H1 (cell line): ENCODE data around the gene KRT78. TPM values are rescaled to one million over a fixed set of nuclear protein-coding genes. Genes with fewer than 3 reads are reported as not detected.

Experiments
- ATF3 ChIP-seq: IDR thresholded peaks from 2 replicates; pipeline ENCODE4 v1.6.1; 2011; ENCODE audit warnings: low read depth, mild to moderate bottlenecking, low read length; ENCODE audit not compliant: insufficient read depth
- EGR1 ChIP-seq: IDR thresholded peaks from 2 replicates; pipeline ENCODE4 v1.6.1; 2011; ENCODE audit warnings: low read depth, low read length, borderline replicate concordance
- HDAC2 ChIP-seq, 2 experiments: fragments of 300-600 bp in 1 of 2; sonication (generic) in 1 of 2; IDR thresholded peaks; 2 replicates each; pipeline ENCODE4 v1.6.1; 2011 to 2012; ENCODE audit warnings: low read depth in 2 of 2, low read length in 2 of 2, mild to moderate bottlenecking in 2 of 2, moderate library complexity in 2 of 2, borderline replicate concordance in 1 of 2, inconsistent platforms in 1 of 2
- PHF8 ChIP-seq: fragments of 200-600 bp; sonication (generic); conservative IDR thresholded peaks from 2 replicates; pipeline ENCODE4 v1.7.1; 2012; ENCODE audit warnings: low read depth, mild to moderate bottlenecking, inconsistent platforms, low read length, moderate library complexity
- RXRA ChIP-seq: IDR thresholded peaks from 2 replicates; pipeline ENCODE4 v1.6.1; 2011; ENCODE audit warnings: low read depth, mild to moderate bottlenecking, low read length, moderate library complexity; ENCODE audit not compliant: insufficient read depth
- SIN3A ChIP-seq, 2 experiments: IDR thresholded peaks in 1 of 2; conservative IDR thresholded peaks in 1 of 2; 2 replicates each; pipeline ENCODE4 v1.6.1; 2011 to 2012; ENCODE audit warnings: low read length in 2 of 2, improper control_type of control experiment in 1 of 2, low read depth in 1 of 2, mild to moderate bottlenecking in 1 of 2
- SIRT6 ChIP-seq: IDR thresholded peaks from one replicate; pipeline ENCODE4 v1.7.1; 2012; ENCODE audit warnings: low read length, inconsistent platforms
- SP4 ChIP-seq: IDR thresholded peaks from 2 replicates; pipeline ENCODE4 v1.6.1; 2012; ENCODE audit warnings: low read length, inconsistent platforms
- polyA plus RNA-seq, 7 experiments: library from polyadenylated mRNA; depleted of rRNA in 3 of 7; stranded (reverse) in 5 of 7; unstranded in 2 of 7; fragments of >200 nt in 5 of 7; fragments of 200-250 nt in 2 of 7; gene quantifications; 1 replicate in 5 of 7; 2 replicates in 1 of 7; 4 replicates in 1 of 7; pipeline versions ENCODE4 v1.2.1 to v1.2.3, GENCODE V29; 2011 to 2013; ENCODE audit warnings: missing spikeins in 2 of 7, mixed read lengths in 2 of 7
- total RNA-seq: library from RNA; stranded (reverse); fragmentation: NEBNext Ultra II Directional; extraction: Animal tissue kit (Norgen Biotek cat#: 25700); gene quantifications from 2 replicates; pipeline ENCODE4 v1.2.1, GENCODE V29; 2021
- TF ChIP-seq, protein P1 (sequence below): fragments of 300-600 bp; sonication (generic); IDR thresholded peaks from 2 replicates; pipeline ENCODE4 v1.7.1; 2012; ENCODE audit warnings: low read length, moderate library complexity, mild to moderate bottlenecking, inconsistent platforms; ENCODE audit not compliant: insufficient replicate concordance

Gene KRT78
- total and polyA plus RNA-seq, 2 of the 8 experiments (the other 6 are each of a cell fraction or from before 2014, with no cell fraction given): not detected

GRCh38 chr12:52865090-52865944 lies 16.5 kb upstream of the KRT78 start (continued):
- TF ChIP-seq, protein P1, sequence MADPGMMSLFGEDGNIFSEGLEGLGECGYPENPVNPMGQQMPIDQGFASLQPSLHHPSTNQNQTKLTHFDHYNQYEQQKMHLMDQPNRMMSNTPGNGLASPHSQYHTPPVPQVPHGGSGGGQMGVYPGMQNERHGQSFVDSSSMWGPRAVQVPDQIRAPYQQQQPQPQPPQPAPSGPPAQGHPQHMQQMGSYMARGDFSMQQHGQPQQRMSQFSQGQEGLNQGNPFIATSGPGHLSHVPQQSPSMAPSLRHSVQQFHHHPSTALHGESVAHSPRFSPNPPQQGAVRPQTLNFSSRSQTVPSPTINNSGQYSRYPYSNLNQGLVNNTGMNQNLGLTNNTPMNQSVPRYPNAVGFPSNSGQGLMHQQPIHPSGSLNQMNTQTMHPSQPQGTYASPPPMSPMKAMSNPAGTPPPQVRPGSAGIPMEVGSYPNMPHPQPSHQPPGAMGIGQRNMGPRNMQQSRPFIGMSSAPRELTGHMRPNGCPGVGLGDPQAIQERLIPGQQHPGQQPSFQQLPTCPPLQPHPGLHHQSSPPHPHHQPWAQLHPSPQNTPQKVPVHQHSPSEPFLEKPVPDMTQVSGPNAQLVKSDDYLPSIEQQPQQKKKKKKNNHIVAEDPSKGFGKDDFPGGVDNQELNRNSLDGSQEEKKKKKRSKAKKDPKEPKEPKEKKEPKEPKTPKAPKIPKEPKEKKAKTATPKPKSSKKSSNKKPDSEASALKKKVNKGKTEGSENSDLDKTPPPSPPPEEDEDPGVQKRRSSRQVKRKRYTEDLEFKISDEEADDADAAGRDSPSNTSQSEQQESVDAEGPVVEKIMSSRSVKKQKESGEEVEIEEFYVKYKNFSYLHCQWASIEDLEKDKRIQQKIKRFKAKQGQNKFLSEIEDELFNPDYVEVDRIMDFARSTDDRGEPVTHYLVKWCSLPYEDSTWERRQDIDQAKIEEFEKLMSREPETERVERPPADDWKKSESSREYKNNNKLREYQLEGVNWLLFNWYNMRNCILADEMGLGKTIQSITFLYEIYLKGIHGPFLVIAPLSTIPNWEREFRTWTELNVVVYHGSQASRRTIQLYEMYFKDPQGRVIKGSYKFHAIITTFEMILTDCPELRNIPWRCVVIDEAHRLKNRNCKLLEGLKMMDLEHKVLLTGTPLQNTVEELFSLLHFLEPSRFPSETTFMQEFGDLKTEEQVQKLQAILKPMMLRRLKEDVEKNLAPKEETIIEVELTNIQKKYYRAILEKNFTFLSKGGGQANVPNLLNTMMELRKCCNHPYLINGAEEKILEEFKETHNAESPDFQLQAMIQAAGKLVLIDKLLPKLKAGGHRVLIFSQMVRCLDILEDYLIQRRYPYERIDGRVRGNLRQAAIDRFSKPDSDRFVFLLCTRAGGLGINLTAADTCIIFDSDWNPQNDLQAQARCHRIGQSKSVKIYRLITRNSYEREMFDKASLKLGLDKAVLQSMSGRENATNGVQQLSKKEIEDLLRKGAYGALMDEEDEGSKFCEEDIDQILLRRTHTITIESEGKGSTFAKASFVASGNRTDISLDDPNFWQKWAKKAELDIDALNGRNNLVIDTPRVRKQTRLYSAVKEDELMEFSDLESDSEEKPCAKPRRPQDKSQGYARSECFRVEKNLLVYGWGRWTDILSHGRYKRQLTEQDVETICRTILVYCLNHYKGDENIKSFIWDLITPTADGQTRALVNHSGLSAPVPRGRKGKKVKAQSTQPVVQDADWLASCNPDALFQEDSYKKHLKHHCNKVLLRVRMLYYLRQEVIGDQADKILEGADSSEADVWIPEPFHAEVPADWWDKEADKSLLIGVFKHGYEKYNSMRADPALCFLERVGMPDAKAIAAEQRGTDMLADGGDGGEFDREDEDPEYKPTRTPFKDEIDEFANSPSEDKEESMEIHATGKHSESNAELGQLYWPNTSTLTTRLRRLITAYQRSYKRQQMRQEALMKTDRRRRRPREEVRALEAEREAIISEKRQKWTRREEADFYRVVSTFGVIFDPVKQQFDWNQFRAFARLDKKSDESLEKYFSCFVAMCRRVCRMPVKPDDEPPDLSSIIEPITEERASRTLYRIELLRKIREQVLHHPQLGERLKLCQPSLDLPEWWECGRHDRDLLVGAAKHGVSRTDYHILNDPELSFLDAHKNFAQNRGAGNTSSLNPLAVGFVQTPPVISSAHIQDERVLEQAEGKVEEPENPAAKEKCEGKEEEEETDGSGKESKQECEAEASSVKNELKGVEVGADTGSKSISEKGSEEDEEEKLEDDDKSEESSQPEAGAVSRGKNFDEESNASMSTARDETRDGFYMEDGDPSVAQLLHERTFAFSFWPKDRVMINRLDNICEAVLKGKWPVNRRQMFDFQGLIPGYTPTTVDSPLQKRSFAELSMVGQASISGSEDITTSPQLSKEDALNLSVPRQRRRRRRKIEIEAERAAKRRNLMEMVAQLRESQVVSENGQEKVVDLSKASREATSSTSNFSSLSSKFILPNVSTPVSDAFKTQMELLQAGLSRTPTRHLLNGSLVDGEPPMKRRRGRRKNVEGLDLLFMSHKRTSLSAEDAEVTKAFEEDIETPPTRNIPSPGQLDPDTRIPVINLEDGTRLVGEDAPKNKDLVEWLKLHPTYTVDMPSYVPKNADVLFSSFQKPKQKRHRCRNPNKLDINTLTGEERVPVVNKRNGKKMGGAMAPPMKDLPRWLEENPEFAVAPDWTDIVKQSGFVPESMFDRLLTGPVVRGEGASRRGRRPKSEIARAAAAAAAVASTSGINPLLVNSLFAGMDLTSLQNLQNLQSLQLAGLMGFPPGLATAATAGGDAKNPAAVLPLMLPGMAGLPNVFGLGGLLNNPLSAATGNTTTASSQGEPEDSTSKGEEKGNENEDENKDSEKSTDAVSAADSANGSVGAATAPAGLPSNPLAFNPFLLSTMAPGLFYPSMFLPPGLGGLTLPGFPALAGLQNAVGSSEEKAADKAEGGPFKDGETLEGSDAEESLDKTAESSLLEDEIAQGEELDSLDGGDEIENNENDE: no peak
- TF ChIP-seq HDAC2 (IDR thresholded peaks at IDR 0.05; ENCODE audit: borderline replicate concordance in 1 of 2, low read depth in 2 of 2, low read length in 2 of 2): no peak
- TF ChIP-seq EGR1: no peak
- no peak for TF ChIP-seq SIRT6
- no peak for TF ChIP-seq SP4
- no peak for TF ChIP-seq RXRA
- no peak for TF ChIP-seq SIN3A (conservative IDR thresholded peaks at IDR 0.05 in 1 of 2, IDR thresholded peaks at IDR 0.05 in 1 of 2; ENCODE audit: low read depth in 1 of 2, low read length in 2 of 2)
- TF ChIP-seq PHF8: no peak
- no peak for TF ChIP-seq ATF3
